Measurements from ENCODE around the gene EWSR1. TPM values are rescaled to one million over a fixed set of nuclear protein-coding genes. Genes with fewer than 3 reads are reported as not detected.

The EWSR1 gene
- total RNA-seq, 4 donors from 2014 or later, result 183 to 203 (median 198) TPM

DNA sequence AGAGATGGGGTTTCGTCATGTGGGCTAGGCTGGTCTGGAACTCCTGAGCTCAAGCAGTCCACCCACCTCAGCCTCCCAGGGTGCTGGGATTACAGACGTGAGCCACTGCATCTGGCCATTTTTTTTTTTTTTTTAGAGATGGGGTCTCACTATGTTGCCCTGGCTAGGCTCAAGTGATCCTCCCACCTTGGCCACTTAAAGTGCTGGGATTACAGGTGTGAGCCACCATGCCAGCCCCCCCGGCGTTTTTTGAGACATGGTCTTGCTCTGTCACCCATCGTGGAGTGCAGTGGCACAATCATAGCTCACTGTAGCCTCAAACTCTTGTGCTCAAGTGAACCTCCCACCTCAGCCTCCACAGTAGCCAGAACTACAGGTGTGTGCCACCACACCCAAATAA lies 16.8 kb upstream of the EWSR1 start:
- DNase-seq (ENCODE audit: extremely low spot score), result peak; percentile 29
- no peak overlapping the region for H3K4me3 ChIP-seq
- no peaks in the 10 kb centered on the region for H3K9me3 ChIP-seq
- intact Hi-C loops (cut with DNase I), result no loop called here
- 93% methylated on average over 5 of the region's 5 CpGs for WGBS
- no peaks in the 10 kb centered on the region for H3K36me3 ChIP-seq
- H3K27ac ChIP-seq (replicated peaks in 1 of 4), result no peak overlapping the region
- H3K4me1 ChIP-seq, result no peaks in the 10 kb centered on the region
- H3K27me3 ChIP-seq, result no peaks in the 10 kb centered on the region
- TF ChIP-seq POLR2A (IDR thresholded peaks at IDR 0.05; ENCODE audit: low read depth) (no peak), EP300 (IDR thresholded peaks at IDR 0.05) (no peak), POLR2AphosphoS5 (IDR thresholded peaks at IDR 0.05) (no peak)
- TF ChIP-seq, protein P1, sequence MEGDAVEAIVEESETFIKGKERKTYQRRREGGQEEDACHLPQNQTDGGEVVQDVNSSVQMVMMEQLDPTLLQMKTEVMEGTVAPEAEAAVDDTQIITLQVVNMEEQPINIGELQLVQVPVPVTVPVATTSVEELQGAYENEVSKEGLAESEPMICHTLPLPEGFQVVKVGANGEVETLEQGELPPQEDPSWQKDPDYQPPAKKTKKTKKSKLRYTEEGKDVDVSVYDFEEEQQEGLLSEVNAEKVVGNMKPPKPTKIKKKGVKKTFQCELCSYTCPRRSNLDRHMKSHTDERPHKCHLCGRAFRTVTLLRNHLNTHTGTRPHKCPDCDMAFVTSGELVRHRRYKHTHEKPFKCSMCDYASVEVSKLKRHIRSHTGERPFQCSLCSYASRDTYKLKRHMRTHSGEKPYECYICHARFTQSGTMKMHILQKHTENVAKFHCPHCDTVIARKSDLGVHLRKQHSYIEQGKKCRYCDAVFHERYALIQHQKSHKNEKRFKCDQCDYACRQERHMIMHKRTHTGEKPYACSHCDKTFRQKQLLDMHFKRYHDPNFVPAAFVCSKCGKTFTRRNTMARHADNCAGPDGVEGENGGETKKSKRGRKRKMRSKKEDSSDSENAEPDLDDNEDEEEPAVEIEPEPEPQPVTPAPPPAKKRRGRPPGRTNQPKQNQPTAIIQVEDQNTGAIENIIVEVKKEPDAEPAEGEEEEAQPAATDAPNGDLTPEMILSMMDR (IDR thresholded peaks at IDR 0.05), result no peak

DNA sequence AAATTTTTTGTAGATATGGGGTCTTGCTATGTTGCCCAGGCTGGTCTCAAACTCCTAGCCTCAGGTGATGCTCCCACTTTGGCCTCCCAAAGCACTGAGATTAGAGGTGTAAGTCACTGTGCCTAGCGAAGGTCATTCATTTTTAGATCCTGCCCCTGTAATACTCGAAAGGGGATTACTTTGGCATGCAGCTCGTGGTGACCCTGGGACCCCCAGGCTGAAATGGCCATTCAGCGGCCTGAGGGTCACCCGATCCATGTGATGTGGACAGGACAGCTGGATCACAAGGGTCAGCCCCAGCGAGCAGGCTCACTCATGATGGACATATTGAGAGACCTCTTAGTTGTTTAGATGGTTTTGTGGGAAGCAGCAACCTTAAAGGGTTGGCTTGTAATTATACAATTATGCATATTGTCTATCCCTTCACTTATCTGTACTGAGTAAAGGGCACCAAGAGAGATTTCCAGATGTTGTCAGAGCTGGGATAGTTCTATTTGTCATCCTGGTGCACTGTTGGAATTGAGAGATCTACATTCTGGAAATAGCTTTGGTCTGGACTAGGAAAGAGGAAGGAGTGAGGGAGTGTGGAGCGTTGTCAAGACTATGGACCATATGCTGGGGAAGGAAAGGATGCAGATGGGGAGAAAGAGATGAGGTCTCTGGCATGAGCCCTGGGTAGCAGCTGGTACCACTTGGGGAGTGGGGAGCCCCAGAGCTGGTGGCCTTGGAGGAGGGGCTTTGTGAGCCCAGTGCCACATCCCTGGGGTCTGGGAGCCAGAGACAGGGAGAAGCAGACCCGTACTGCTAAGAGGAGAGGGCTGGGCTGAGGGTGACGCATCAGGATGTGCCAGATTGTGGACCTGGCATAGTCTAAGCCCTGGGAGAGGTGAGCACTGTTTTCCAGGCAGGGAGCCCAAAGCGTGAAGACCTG lies 15.8 kb upstream of the EWSR1 start:
- 92% methylated on average over 10 of the region's 10 CpGs for WGBS
- Histone ChIP-seq H3K9me3 (no peaks in the 10 kb centered on the region), H3K4me3 (no peak overlapping the region), H3K27ac (replicated peaks in 1 of 4) (no peak overlapping the region), H3K27me3 (no peaks in the 10 kb centered on the region), H3K36me3 (no peaks in the 10 kb centered on the region), H3K4me1 (no peaks in the 10 kb centered on the region)
- peak; percentile 66 for DNase-seq (ENCODE audit: extremely low spot score)
- intact Hi-C loops (cut with DNase I), result no loop called here
- no peak for TF ChIP-seq POLR2AphosphoS5 (IDR thresholded peaks at IDR 0.05)
- no peak for TF ChIP-seq POLR2A (IDR thresholded peaks at IDR 0.05; ENCODE audit: low read depth)
- no peak for TF ChIP-seq EP300 (IDR thresholded peaks at IDR 0.05)

DNA sequence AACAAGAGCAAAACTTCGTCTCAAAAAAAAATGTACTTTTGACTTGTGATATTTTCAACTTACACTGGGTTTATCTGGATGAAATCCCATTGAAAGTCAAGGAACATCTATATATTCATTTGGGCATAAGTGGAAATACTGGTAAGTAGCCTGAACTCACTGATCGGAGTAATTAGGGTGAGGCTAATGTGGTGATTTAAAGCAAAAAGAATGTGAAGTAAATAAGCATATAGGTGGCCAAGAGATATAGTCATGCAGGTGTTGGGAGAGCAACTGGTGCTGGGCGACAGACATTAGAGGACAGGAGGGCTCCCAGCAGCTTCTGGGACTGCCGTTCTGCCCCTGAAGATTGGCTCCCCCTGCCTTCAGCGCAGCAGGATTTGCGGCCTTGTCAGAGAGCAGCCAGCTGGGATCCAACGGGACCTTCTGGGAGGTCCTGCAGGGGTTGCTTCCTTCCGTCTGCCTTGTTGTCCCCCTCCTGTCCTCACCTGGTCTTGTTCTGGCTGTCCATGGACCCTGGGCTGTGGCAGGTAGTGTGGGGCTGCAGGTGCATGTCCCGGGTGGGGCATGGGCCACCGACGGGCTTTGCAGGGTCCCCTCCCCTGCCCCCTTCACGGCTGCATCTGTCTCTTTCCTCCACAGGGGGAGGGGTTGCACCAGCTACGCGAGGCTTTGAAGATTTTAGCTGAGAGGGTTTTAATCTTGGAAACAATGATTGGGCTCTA lies 14.3 kb upstream of the EWSR1 start:
- H3K36me3 ChIP-seq, result peaks cover 0 to 3% (median 1%) of the 10 kb centered on the region in 4 donors
- TF ChIP-seq, protein P1 (IDR thresholded peaks at IDR 0.05), result no peak
- TF ChIP-seq POLR2A (IDR thresholded peaks at IDR 0.05; ENCODE audit: low read depth) (no peak), EP300 (IDR thresholded peaks at IDR 0.05) (no peak)
- WGBS, result 75% methylated on average over 13 of the region's 14 CpGs
- intact Hi-C loops (cut with DNase I), result no loop called here
- H3K4me1 ChIP-seq, result no peaks in the 10 kb centered on the region
- H3K4me3 ChIP-seq, result no peak overlapping the region
- no peak overlapping the region for H3K27ac ChIP-seq (replicated peaks in 1 of 4)
- no peak for DNase-seq (ENCODE audit: extremely low spot score)
- H3K27me3 ChIP-seq, result no peaks in the 10 kb centered on the region
- no peaks in the 10 kb centered on the region for H3K9me3 ChIP-seq

DNA sequence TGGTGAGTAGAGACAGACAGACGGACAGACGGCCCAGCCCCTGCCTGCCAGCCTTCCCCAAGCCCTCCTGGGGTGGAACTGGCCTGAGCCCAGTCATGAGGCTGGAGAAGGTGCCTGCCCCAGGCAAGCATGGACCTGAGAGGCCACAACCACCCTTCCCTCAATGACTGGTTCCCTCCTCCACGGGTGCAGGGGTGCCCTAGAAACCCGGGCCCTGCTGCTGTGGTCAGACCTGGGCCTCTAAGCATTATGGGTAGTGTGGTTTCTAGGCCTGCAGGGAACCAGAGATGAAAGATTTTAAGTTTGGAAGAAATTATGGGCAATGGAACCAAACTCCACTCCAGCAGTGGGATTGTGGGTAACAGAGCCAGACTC lies 13.8 kb upstream of the EWSR1 start:
- no peak overlapping the region for H3K27ac ChIP-seq (replicated peaks in 1 of 4)
- H3K36me3 ChIP-seq, result peaks cover 0 to 8% (median 6%) of the 10 kb centered on the region in 4 donors
- no peak for DNase-seq (ENCODE audit: extremely low spot score)
- intact Hi-C loops (cut with DNase I), result no loop called here
- H3K4me3 ChIP-seq, result no peak overlapping the region
- no peak for TF ChIP-seq EP300 (IDR thresholded peaks at IDR 0.05)
- no peak for TF ChIP-seq POLR2A (IDR thresholded peaks at IDR 0.05; ENCODE audit: low read depth)
- TF ChIP-seq, protein P1 (IDR thresholded peaks at IDR 0.05), result no peak
- TF ChIP-seq POLR2AphosphoS5 (IDR thresholded peaks at IDR 0.05), result no peak
- H3K9me3 ChIP-seq, result no peaks in the 10 kb centered on the region
- 83% methylated on average over 4 of the region's 4 CpGs for WGBS
- H3K27me3 ChIP-seq, result no peaks in the 10 kb centered on the region
- H3K4me1 ChIP-seq, result no peaks in the 10 kb centered on the region

DNA sequence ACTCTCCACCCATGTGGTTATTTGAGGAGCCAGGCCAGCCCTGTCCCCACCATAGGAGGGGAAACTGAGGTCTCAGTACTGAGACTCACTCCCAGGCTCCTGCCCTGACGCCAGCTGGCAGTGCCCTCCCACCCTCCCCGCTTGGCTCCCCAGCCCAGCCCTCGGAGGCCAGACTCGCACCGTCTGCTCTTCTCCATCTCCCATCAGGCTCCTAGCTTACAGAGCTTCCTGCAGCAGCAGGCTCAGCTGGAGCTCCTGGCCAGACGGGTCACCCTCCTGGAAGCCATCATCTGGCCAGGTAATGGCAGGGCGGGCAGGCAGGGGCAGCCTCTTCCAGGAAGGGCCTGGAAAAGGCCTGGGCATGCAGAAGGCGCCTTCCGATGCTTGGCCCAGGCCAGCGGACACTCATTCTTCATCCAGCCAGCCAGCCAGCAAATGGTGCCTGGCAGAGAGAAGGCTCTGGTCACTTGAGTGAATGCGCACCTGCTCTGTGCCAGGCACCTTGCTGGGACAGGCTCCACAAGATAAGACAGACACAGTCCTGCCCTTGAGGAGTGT lies 12.9 kb upstream of the EWSR1 start:
- Histone ChIP-seq H3K4me3 (no peak overlapping the region), H3K27ac (replicated peaks in 1 of 4) (no peak overlapping the region), H3K4me1 (no peaks in the 10 kb centered on the region), H3K36me3 (peaks cover 0 to 16% (median 14%) of the 10 kb centered on the region in 4 donors), H3K9me3 (no peaks in the 10 kb centered on the region), H3K27me3 (no peaks in the 10 kb centered on the region)
- 100% methylated on average over 6 of the region's 11 CpGs for WGBS
- TF ChIP-seq POLR2AphosphoS5 (IDR thresholded peaks at IDR 0.05) (no peak), EP300 (IDR thresholded peaks at IDR 0.05) (no peak), POLR2A (IDR thresholded peaks at IDR 0.05; ENCODE audit: low read depth) (no peak)
- TF ChIP-seq, protein P1 (IDR thresholded peaks at IDR 0.05), result no peak
- intact Hi-C loops (cut with DNase I), result no loop called here
- no peak for DNase-seq (ENCODE audit: extremely low spot score)
